ENCODE results near the gene LILRA6.
"Not testable (repeated sequence)": the region's sequence is repeated elsewhere in the genome, so short reads cannot be mapped to it uniquely, and the experiment has no call there.

The LILRA6 gene

GRCh38 chr19:54242646-54243045, at the start of gene LILRA6:
LILRA6 (minus strand) TSS chr19:54242790.
- not testable (repeated sequence) for DNase-seq

- DNase-seq, result not testable (repeated sequence)
These were observed 46.6 kb upstream of the LILRA6 start for GRCh38 chr19:54289160-54289559.

- no peak for DNase-seq
These were observed 44.9 kb upstream of the LILRA6 start for GRCh38 chr19:54287456-54287855.

GRCh38 chr19:54286283-54286682, 43.7 kb upstream of the LILRA6 start:
- DNase-seq, result not testable (repeated sequence)

- not testable (repeated sequence) for DNase-seq
These were observed 43.0 kb upstream of the LILRA6 start for GRCh38 chr19:54285427-54286056.

- DNase-seq, result no peak
These were observed 40.3 kb upstream of the LILRA6 start for GRCh38 chr19:54282686-54283470.

- DNase-seq, result not testable (repeated sequence)
These were observed 39.1 kb upstream of the LILRA6 start for GRCh38 chr19:54281729-54282075.

- DNase-seq, result no peak
These were observed 38.6 kb upstream of the LILRA6 start, which contains the start of gene LILRB2 for GRCh38 chr19:54281007-54281728. LILRB2 (minus strand) TSS chr19:54281110; CDS start chr19:54280496, 614 bp downstream.

- DNase-seq, result not testable (repeated sequence)
These were observed 37.9 kb upstream of the LILRA6 start for GRCh38 chr19:54280441-54280840.

GRCh38 chr19:54280025-54280424, 37.4 kb upstream of the LILRA6 start:
- DNase-seq, result not testable (repeated sequence)

GRCh38 chr19:54279406-54279962, 36.9 kb upstream of the LILRA6 start:
- no peak for DNase-seq

GRCh38 chr19:54278571-54279195, 36.1 kb upstream of the LILRA6 start:
- not testable (repeated sequence) for DNase-seq

- DNase-seq, result not testable (repeated sequence)
These were observed 35.5 kb upstream of the LILRA6 start for GRCh38 chr19:54278056-54278455.

GRCh38 chr19:54277111-54277615, 34.6 kb upstream of the LILRA6 start:
- not testable (repeated sequence) for DNase-seq

- no peak for DNase-seq
These were observed 33.4 kb upstream of the LILRA6 start for GRCh38 chr19:54275951-54276350.

GRCh38 chr19:54274516-54274915, 31.9 kb upstream of the LILRA6 start:
- DNase-seq, result not testable (repeated sequence)

GRCh38 chr19:54273821-54274220, 31.2 kb upstream of the LILRA6 start:
- no peak for DNase-seq

- DNase-seq, result not testable (repeated sequence)
These were observed 29.6 kb upstream of the LILRA6 start for GRCh38 chr19:54272181-54272580.

- not testable (repeated sequence) for DNase-seq
These were observed 29.0 kb upstream of the LILRA6 start for GRCh38 chr19:54271587-54271986.

- DNase-seq, result no peak
These were observed 28.5 kb upstream of the LILRA6 start for GRCh38 chr19:54271106-54271505.

GRCh38 chr19:54268936-54269335, 26.3 kb upstream of the LILRA6 start:
- no peak for DNase-seq

GRCh38 chr19:54266133-54266532, 23.5 kb upstream of the LILRA6 start:
- DNase-seq, result peak; percentile 56

All from CD4-positive, alpha-beta T cell treated with Interleukin-12 subunit alpha and Interleukin-12 subunit beta, for 1 hour (primary cell).